Gastroesophageal sphincter (tissue), 4 donors: Measurements from ENCODE around the gene THRSP. TPM values are rescaled to one million over a fixed set of nuclear protein-coding genes. Genes with fewer than 3 reads are reported as not detected.

Experiments
- ATAC-seq: fragments of 150-250 bp; one replicate; pipeline ENCODE4 v1.9.1; 2016; ENCODE audit warnings: mild to moderate bottlenecking, moderate library complexity
- H3K27ac ChIP-seq, 4 donors: fragments of 200-600 bp; sonication (generic) in 3 of 4; 1 replicate in 3 of 4; 2 replicates in 1 of 4; pipeline ENCODE4 v1.5.1; 2016 to 2019
- H3K27me3 ChIP-seq: fragments of 200-600 bp; sonication (generic); one replicate; pipeline ENCODE4 v1.5.1; 2019
- H3K36me3 ChIP-seq, 2 donors: fragments of 200-600 bp; sonication (generic); one replicate each; pipeline ENCODE4 v1.5.1; 2019; ENCODE audit warnings: control low read depth in 1 of 2
- H3K4me1 ChIP-seq, 3 donors: fragments of 200-600 bp; sonication (generic); 1 replicate in 2 of 3; 2 replicates in 1 of 3; pipeline ENCODE4 v1.5.1; 2016 to 2019; ENCODE audit warnings: control low read depth in 2 of 3
- H3K4me3 ChIP-seq, 2 donors: fragments of 200-600 bp; sonication (generic); one replicate each; pipeline ENCODE4 v1.5.1; 2019; ENCODE audit warnings: mild to moderate bottlenecking in 1 of 2, moderate library complexity in 1 of 2
- H3K9me3 ChIP-seq, 3 donors: fragments of 200-600 bp; sonication (generic); one replicate each; pipeline ENCODE4 v1.5.1; 2017 to 2019; ENCODE audit warnings: control low read depth in 2 of 3
- CTCF ChIP-seq, 4 experiments: fragments of 200-600 bp in 2 of 4; fragments of 450-650 bp in 2 of 4; sonication (generic) in 1 of 4; IDR thresholded peaks; one replicate each; pipeline ENCODE4 v1.5.1; 2017 to 2019; ENCODE audit warnings: antibody characterized with exemption in 4 of 4, mild to moderate bottlenecking in 2 of 4, moderate library complexity in 2 of 4
- EP300 ChIP-seq: sonication (generic); formaldehyde crosslinking; IDR thresholded peaks from one replicate; pipeline ENCODE4 v1.6.1; 2017; ENCODE audit warnings: antibody characterized with exemption, mild to moderate bottlenecking
- POLR2A ChIP-seq, 2 donors: fragments of 450-650 bp; IDR thresholded peaks; one replicate each; pipeline ENCODE4 v1.6.1; 2017; ENCODE audit warnings: antibody characterized with exemption in 2 of 2, mild to moderate bottlenecking in 2 of 2, moderate library complexity in 1 of 2
- POLR2AphosphoS5 ChIP-seq: sonication (generic); formaldehyde crosslinking; IDR thresholded peaks from one replicate; pipeline ENCODE4 v1.6.1; 2017; ENCODE audit warnings: antibody characterized with exemption
- WGBS, 2 donors: methylation state at CpG; one replicate each; pipeline ENCODE4 v1.1.5; 2018; ENCODE audit warnings: low coverage in 1 of 2; 5-methylcytosine and 5-hydroxymethylcytosine counted together
- total RNA-seq, 4 donors: library from RNA; depleted of rRNA; stranded (reverse); fragments of >200 nt; gene quantifications; one replicate each; pipeline ENCODE4 v1.1.0, GENCODE V29; 2016

The THRSP gene
- total RNA-seq, 4 donors from 2014 or later, result 2.0 TPM; not detected in 3

- no peak for TF ChIP-seq CTCF (IDR thresholded peaks at IDR 0.05)
- no peak for TF ChIP-seq EP300
- TF ChIP-seq POLR2AphosphoS5, result no peak
- TF ChIP-seq POLR2A (IDR thresholded peaks at IDR 0.05), result no peak
- H3K27me3 ChIP-seq, result no peaks in the 10 kb centered on the region
- H3K27ac ChIP-seq, result no peak overlapping the region
- peaks cover 0 to 45% of the 10 kb centered on the region in 2 donors for H3K36me3 ChIP-seq
- no peak for ATAC-seq
- WGBS, 2 donors, result 70 to 86% methylated on average over 2 of the region's 2 CpGs
- peaks cover 0 to 11% (median 0%) of the 10 kb centered on the region in 3 donors for H3K4me1 ChIP-seq
- no peak overlapping the region for H3K4me3 ChIP-seq
- no peaks in the 10 kb centered on the region for H3K9me3 ChIP-seq
These were observed 2.8 kb downstream of the THRSP start for GRCh38 chr11:78066471-78066870.

- H3K27ac ChIP-seq, result no peak overlapping the region
- 79 to 94% methylated on average over 3 of the region's 4 CpGs for WGBS, 2 donors
- no peak for ATAC-seq
- H3K36me3 ChIP-seq, result peaks cover 0 to 56% of the 10 kb centered on the region in 2 donors
- H3K27me3 ChIP-seq, result no peaks in the 10 kb centered on the region
- H3K4me1 ChIP-seq, result peaks cover 0 to 6% (median 0%) of the 10 kb centered on the region in 3 donors
- no peak for TF ChIP-seq EP300
- TF ChIP-seq POLR2A (IDR thresholded peaks at IDR 0.05), result no peak
- H3K4me3 ChIP-seq, result no peak overlapping the region
- H3K9me3 ChIP-seq, result no peaks in the 10 kb centered on the region
These were observed 4.0 kb downstream of the THRSP start for GRCh38 chr11:78067704-78068103.

- Histone ChIP-seq H3K4me3 (no peak overlapping the region), H3K27ac (no peak overlapping the region), H3K36me3 (peaks cover 0 to 57% of the 10 kb centered on the region in 2 donors), H3K4me1 (peaks cover 0 to 6% (median 0%) of the 10 kb centered on the region in 3 donors), H3K9me3 (no peaks in the 10 kb centered on the region), H3K27me3 (no peaks in the 10 kb centered on the region)
- TF ChIP-seq POLR2A (IDR thresholded peaks at IDR 0.05) (no peak), POLR2AphosphoS5 (no peak), CTCF (IDR thresholded peaks at IDR 0.05) (no peak), EP300 (no peak)
- 38 to 51% methylated on average over 2 of the region's 2 CpGs for WGBS, 2 donors
- ATAC-seq, result no peak
These were observed 5.8 kb downstream of the THRSP start for GRCh38 chr11:78069465-78069864.

GRCh38 chr11:78070621-78071020, 7.0 kb downstream of the THRSP start:
- Histone ChIP-seq H3K4me1 (peaks cover 0 to 15% (median 2%) of the 10 kb centered on the region in 3 donors), H3K27me3 (no peaks in the 10 kb centered on the region), H3K36me3 (peaks cover 0 to 57% of the 10 kb centered on the region in 2 donors), H3K9me3 (no peaks in the 10 kb centered on the region), H3K4me3 (no peak overlapping the region), H3K27ac (no peak overlapping the region)
- WGBS, 2 donors, result 47 to 65% methylated on average over 2 of the region's 2 CpGs
- TF ChIP-seq POLR2A (IDR thresholded peaks at IDR 0.05), result no peak
- TF ChIP-seq CTCF (IDR thresholded peaks at IDR 0.05), result no peak
- TF ChIP-seq POLR2AphosphoS5, result no peak
- no peak for TF ChIP-seq EP300
- no peak for ATAC-seq

GRCh38 chr11:78071717-78072116, 8.1 kb downstream of the THRSP start:
- H3K4me3 ChIP-seq, result no peak overlapping the region
- H3K36me3 ChIP-seq, result peaks cover 0 to 57% of the 10 kb centered on the region in 2 donors
- no peak for ATAC-seq
- no peaks in the 10 kb centered on the region for H3K9me3 ChIP-seq
- 52 to 58% methylated on average over 3 of the region's 3 CpGs for WGBS, 2 donors
- H3K4me1 ChIP-seq, result peaks cover 0 to 26% (median 8%) of the 10 kb centered on the region in 3 donors
- H3K27me3 ChIP-seq, result no peaks in the 10 kb centered on the region
- no peak overlapping the region for H3K27ac ChIP-seq
- no peak for TF ChIP-seq POLR2A (IDR thresholded peaks at IDR 0.05)

- no peaks in the 10 kb centered on the region for H3K27me3 ChIP-seq
- H3K4me3 ChIP-seq, result no peak overlapping the region
- peaks cover 0 to 53% of the 10 kb centered on the region in 2 donors for H3K36me3 ChIP-seq
- no peak for ATAC-seq
- no peak overlapping the region for H3K27ac ChIP-seq
- 100% methylated on average over 2 of the region's 4 CpGs; no CpG with 5 or more reads in 1 of the 2 donors for WGBS, 2 donors
- H3K4me1 ChIP-seq, result peaks cover 5 to 33% (median 14%) of the 10 kb centered on the region in 3 donors
- H3K9me3 ChIP-seq, result no peaks in the 10 kb centered on the region
- TF ChIP-seq EP300, result no peak
- no peak for TF ChIP-seq CTCF (IDR thresholded peaks at IDR 0.05)
- TF ChIP-seq POLR2AphosphoS5, result no peak
- no peak for TF ChIP-seq POLR2A (IDR thresholded peaks at IDR 0.05)
These were observed 8.8 kb downstream of the THRSP start for GRCh38 chr11:78072455-78072854.
